ENCODE data around the gene JAG2. TPM values are rescaled to one million over a fixed set of nuclear protein-coding genes. Genes with fewer than 3 reads are reported as not detected.

Gene JAG2
- total RNA-seq, 1 experiment from 2014 or later: 17.9 TPM

DNA sequence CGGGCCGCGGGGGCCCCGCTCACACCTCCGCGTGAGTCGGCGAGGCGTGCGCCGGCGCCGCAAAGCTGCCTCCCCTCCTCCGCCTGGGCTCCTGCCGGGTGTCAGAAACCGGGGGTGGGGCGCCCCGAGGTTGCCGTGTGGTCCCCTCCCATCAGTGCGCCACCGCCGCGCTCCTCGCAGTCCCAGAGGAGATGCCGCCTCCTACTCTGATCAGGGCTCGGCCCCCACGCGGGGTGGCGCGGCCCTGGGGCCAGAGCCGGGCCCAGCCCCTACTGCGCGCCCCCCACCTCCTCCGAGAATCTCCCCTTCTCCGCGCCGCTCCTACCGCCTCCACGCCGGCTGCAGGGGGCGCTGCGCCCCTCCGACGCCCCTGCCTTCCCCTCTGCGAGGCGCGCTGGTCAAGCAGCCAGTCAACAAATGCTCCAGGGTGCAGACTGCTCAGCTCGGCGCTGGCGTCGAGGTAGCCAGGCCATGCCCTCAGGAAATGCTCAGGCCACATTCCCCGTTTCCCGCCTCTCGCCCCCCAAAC lies 467 bp upstream of the JAG2 start:
- H3K4me3 ChIP-seq (ENCODE audit: insufficient read depth, low read depth, low read length): peak overlapping the region; percentile 49
- peak; percentile 94 for DNase-seq
- peaks cover 5% of the 10 kb centered on the region for H3K27me3 ChIP-seq (ENCODE audit: control insufficient read depth, insufficient read depth, low read length)
- no peaks in the 10 kb centered on the region for H3K36me3 ChIP-seq (replicated peaks; ENCODE audit: control insufficient read depth, insufficient read depth, low read length)

DNA sequence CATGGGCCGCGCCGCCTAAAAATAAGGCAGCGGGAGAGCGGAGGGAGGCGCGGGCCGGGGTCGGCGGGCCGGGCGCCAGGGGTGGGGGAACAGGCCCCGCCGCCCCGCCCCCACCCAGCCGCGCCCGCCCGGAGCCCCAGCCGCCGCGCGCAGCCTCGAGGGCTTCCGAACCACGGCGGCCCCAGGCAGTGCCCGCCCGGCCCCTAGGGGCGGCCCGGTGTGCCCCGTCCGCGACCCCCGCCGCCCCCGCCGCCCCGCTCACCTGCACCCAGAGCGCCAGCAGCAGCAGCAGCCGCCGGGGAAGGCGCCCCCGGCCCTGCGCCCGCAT lies 519 bp downstream of the JAG2 start:
- peaks cover 5% of the 10 kb centered on the region for H3K27me3 ChIP-seq (ENCODE audit: control insufficient read depth, insufficient read depth, low read length)
- no peaks in the 10 kb centered on the region for H3K36me3 ChIP-seq (replicated peaks; ENCODE audit: control insufficient read depth, insufficient read depth, low read length)
- H3K4me3 ChIP-seq (ENCODE audit: insufficient read depth, low read depth, low read length): peak overlapping the region; percentile 54
- DNase-seq: peak; percentile 89

DNA sequence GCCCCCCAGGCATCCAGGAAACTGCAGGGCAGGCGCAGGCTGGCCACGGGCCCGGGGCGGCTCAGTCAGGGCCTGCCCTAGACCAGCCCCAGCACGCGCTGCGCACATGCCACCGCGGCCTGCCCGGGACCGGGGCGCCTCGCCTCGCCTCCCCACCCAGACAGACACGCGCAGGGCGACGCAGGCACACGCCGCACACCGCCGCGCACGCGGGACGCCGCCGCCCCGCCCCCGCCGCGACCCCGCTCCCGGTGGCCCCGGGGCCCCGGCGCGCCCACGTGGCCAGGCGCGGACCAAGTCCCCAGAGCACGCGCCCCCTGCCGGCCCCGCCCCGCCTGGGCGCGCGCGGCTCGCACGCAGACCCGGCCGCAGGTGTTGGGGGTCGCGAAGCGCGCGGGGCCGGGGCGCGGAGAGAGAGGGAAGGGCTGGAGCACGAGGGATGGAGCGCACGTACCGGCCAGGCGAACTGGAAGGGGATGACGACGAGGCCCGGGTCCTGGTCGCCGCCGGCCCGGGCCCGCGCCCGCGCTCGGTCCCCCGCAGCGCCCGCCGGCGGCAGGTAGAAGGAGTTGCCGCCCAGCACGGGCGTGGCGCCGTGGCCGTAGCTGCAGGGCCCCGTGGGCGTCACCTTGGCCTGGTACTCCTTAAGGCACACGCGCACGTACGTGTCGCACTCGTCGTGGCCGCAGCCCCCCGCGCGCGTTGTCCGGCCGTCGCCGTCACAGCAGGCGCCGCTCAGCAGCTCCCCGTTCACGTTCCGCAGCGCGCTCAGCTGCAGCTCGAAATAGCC lies 1.1 kb downstream of the JAG2 start:
- Histone ChIP-seq H3K4me3 (ENCODE audit: insufficient read depth, low read depth, low read length) (peak overlapping the region; percentile 54), H3K27me3 (ENCODE audit: control insufficient read depth, insufficient read depth, low read length) (peaks cover 5% of the 10 kb centered on the region), H3K36me3 (replicated peaks; ENCODE audit: control insufficient read depth, insufficient read depth, low read length) (no peaks in the 10 kb centered on the region)
- peak; percentile 93 for DNase-seq

DNA sequence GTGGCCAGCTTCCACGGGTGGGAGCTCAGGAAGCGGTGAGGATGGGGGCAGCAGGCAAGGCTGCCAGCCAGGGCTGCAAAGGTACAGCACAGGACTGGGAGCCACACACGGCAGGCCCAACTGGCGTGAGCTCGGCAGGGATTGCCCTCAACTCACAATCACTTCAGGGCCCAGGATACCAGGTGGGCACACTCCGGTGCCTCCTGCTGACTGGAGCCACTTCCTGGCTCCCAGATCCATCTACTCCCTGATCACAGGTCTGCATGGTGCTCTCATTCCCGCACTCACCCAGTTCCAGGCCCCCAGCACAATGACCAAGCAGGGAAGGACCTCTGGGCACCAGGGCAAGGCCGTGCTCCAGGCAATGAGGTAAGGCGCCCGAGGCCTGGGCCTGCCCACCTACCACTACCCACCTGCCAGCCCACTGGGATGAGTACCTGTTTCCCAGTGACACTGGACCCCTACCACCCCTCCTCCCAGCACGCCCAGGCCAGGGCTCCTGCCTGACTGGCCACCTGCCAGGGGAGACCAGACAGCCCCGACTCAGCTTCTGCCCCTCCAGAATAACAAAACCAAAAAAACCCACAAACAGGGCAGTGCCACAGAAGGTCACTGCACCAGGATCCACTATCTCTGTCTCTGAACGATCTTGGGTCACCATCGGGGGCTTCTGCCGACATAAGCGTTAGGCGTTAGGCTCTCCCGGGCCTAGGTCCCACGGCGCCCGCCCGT lies 1.8 kb downstream of the JAG2 start:
- no peaks in the 10 kb centered on the region for H3K36me3 ChIP-seq (replicated peaks; ENCODE audit: control insufficient read depth, insufficient read depth, low read length)
- peaks cover 5% of the 10 kb centered on the region for H3K27me3 ChIP-seq (ENCODE audit: control insufficient read depth, insufficient read depth, low read length)
- no peak for DNase-seq
- H3K4me3 ChIP-seq (ENCODE audit: insufficient read depth, low read depth, low read length): no peak overlapping the region

DNA sequence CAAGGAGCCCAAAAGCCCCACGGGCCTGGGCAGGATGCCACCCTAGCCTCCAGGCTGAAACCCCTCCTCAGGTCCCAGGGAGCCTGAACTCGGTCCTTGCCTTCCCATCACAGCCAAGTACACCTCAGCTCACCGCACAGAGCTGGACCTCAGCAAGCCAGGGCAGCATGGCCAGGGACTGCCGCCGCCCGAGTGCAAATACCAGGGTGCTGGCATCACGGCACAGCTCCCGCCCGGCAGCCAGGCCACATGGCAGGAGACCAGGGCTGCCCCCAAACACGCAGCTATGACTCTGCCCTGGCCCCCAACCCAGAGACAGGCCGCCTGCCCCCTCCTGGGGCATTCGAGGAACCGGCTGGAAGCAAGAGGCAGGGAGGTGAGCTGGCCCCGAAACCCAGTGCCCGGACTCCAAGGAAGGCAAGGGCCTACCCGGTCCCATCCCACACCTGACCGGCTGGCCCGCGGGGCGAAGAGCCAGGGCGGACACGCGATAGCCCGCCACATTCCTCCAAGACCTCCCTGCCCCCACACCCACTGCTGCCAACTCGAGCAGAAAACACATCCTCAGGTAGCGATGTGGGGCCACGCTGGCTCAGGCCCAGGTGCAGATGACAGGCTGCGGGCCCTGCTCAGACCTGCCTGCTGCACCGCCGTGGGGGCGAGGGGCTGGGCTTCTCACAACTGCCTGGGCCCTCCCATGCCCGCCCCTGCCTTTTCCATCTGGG lies 2.7 kb downstream of the JAG2 start:
- Histone ChIP-seq H3K27me3 (ENCODE audit: control insufficient read depth, insufficient read depth, low read length) (peaks cover 5% of the 10 kb centered on the region), H3K4me3 (ENCODE audit: insufficient read depth, low read depth, low read length) (no peak overlapping the region), H3K36me3 (replicated peaks; ENCODE audit: control insufficient read depth, insufficient read depth, low read length) (no peaks in the 10 kb centered on the region)
- DNase-seq: no peak

DNA sequence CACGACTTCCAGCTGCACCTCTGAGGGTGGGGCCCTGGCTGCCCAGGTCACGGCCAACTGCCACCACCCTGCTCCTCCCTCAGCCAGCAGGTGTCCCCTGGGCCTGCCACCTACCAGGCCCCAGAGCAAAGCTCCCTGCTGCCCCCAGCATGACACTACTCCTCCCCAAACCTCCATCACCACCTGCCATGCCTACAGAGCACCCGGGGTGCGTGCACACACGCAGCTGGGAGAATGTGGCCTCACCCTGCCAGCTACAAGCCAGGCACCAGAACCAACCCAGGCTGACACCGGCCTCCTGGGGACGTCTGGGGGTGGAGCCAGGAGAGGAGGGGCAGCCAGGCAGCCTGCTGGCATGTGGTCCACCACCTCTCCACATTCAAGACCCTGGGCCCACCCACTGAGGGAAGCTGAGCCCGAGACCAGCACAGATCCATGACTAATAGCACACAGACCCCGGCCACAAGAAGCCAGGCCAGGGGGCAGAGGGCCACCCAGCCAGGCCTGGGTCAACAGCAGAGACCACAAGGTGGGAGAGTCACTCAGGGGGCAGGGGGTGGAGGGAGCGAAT lies 3.4 kb downstream of the JAG2 start:
- Histone ChIP-seq H3K27me3 (ENCODE audit: control insufficient read depth, insufficient read depth, low read length) (peaks cover 5% of the 10 kb centered on the region), H3K36me3 (replicated peaks; ENCODE audit: control insufficient read depth, insufficient read depth, low read length) (no peaks in the 10 kb centered on the region), H3K4me3 (ENCODE audit: insufficient read depth, low read depth, low read length) (no peak overlapping the region)
- no peak for DNase-seq

DNA sequence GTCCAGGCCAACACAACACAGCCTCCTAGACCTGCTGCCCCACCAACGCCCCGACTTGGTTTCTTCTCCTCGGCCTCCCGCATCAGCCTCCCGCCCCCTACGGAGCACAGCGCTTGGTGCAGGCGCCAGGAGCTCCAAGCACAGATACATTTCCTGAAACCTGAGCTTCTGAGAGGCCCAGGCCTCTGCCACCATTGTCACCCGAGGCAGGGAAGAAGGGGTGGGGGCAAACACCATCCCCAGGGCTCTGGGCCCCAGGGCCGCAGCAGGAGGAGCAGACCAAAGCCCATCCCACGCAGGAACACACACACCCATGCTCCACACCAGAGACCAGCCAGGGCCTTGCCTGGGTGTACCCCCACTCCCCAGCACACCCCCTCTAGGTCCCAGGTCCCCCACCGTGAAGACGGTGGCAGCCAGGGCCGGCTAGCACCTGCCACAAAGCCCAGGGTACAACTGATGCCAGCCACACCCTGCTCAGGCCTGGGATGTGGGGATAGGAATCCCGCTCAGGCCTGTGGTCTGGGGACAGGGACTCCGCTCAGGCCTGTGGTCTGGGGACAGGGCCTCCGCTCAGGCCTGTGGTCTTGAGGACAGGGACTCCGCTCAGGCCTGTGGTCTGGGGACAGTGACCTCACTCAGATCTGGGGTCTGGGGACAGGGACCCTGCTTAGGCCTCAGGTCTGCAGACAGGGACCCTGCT lies 5.4 kb downstream of the JAG2 start:
- H3K27me3 ChIP-seq (ENCODE audit: control insufficient read depth, insufficient read depth, low read length): peaks cover 5% of the 10 kb centered on the region
- no peak for DNase-seq
- H3K36me3 ChIP-seq (replicated peaks; ENCODE audit: control insufficient read depth, insufficient read depth, low read length): no peaks in the 10 kb centered on the region
- no peak overlapping the region for H3K4me3 ChIP-seq (ENCODE audit: insufficient read depth, low read depth, low read length)

DNA sequence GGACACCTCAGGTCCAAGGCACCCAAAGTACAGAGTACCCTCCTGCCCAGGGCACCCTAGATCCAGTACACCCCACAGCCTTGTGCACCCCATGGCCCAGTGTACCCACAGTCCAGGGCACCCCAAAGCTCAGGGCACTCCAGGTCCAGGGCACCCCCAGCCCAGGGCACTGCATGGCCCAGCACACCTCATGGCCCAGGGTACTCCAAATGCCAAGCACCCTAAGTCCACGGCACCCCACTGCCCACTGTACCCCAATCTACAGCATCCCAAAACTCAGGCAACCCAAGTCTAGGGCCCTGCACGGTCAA lies 6.0 kb downstream of the JAG2 start:
- H3K27me3 ChIP-seq (ENCODE audit: control insufficient read depth, insufficient read depth, low read length): peaks cover 2% of the 10 kb centered on the region
- H3K4me3 ChIP-seq (ENCODE audit: insufficient read depth, low read depth, low read length): no peak overlapping the region
- no peaks in the 10 kb centered on the region for H3K36me3 ChIP-seq (replicated peaks; ENCODE audit: control insufficient read depth, insufficient read depth, low read length)
- DNase-seq: no peak

DNA sequence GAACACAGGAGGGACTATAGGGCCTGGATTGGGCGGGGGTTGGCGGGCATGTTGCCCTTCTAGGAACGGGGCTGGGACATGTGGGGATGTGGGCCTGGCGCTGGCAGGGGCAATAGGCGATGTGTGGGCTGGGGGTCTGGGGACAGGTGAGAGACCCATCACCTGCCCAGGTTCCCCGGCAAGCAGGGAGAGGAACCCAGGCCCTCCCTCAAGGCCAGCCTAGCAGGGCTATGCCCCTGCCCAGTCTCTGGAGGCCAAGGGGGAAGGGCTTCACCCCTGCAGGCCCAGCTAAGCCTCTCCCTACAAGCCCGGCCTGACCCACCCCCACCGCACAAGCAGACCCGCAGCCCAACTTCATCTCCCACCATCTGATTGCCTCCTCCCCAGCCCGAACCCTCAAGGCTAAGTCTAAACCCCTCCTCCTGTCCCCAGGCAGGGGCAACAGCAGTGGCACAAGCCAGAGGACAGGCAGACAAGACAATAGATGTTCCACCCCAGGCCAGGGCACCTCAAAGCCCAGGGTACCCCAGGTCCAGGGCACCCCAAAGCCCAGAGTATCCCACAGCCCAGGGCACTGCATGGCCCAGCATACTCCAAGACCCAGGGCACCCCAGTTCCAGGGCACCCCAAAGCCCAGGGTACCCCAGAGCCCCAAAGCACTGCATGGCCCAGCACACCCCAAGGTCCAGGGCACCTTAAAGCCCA lies 6.5 kb downstream of the JAG2 start:
- H3K4me3 ChIP-seq (ENCODE audit: insufficient read depth, low read depth, low read length): no peak overlapping the region
- H3K36me3 ChIP-seq (replicated peaks; ENCODE audit: control insufficient read depth, insufficient read depth, low read length): no peaks in the 10 kb centered on the region
- DNase-seq: no peak
- H3K27me3 ChIP-seq (ENCODE audit: control insufficient read depth, insufficient read depth, low read length): no peaks in the 10 kb centered on the region

DNA sequence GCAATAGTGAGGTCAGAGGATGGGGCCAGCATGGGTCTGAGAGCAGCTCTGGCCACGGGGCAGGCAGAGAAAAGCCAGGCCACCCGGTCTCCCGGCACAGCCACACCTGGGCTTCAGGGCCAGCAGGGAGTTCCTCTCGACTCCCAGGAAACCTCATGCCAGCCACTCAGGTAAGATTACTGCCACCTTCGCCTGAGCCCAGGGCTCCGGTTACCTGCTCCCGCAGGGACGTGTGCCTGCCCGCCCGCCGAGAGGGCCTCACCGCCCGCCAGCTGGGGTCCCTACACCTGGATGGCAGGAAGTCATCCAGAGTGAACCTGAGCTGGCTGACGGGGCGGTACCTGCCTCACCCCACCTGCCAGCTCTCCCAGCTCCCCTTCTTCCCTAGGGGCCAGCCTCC lies 7.3 kb downstream of the JAG2 start:
- Histone ChIP-seq H3K4me3 (ENCODE audit: insufficient read depth, low read depth, low read length) (no peak overlapping the region), H3K36me3 (replicated peaks; ENCODE audit: control insufficient read depth, insufficient read depth, low read length) (no peaks in the 10 kb centered on the region), H3K27me3 (ENCODE audit: control insufficient read depth, insufficient read depth, low read length) (no peaks in the 10 kb centered on the region)
- no peak for DNase-seq

DNA sequence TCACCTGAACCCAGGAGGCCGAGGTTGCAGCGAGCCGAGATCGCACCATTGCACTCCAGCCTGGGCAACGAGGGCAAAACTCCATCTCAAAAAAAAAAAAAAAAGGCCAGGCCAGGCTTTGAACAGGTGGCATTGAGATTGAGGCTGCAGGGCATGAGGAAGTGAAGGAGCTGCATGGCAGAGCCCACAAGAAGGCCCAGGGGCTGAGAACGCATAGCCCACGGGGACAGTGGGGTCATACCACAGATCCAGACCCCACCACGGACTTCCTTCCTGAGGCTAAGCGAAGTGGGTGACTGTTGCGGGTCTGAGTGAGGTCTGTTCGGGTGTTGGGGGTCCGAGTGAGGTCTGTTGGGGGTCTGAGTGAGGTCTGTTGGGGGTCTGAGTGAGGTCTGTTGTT lies 7.8 kb downstream of the JAG2 start:
- no peak overlapping the region for H3K4me3 ChIP-seq (ENCODE audit: insufficient read depth, low read depth, low read length)
- no peak for DNase-seq
- no peaks in the 10 kb centered on the region for H3K27me3 ChIP-seq (ENCODE audit: control insufficient read depth, insufficient read depth, low read length)
- no peaks in the 10 kb centered on the region for H3K36me3 ChIP-seq (replicated peaks; ENCODE audit: control insufficient read depth, insufficient read depth, low read length)

DNA sequence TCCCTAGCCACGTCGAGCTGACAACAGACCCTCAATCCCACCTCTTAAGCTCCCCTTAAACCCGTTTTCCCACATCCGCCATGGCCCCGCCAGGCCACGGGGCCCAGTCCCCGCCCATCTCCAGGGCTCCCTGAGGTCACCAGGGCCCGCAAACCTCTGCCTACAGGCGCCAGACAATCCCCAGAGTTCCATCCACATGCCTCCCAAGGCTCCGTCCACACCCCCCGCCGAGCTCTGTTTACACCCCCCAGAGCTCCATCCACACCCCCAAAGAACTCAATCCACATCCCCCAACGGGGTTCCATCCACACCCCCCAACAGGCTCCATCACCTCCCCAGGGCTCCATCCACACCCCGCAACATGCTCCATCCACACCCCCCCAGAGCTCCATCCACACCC lies 9.2 kb downstream of the JAG2 start:
- no peak for DNase-seq
- no peak overlapping the region for H3K4me3 ChIP-seq (ENCODE audit: insufficient read depth, low read depth, low read length)
- no peaks in the 10 kb centered on the region for H3K27me3 ChIP-seq (ENCODE audit: control insufficient read depth, insufficient read depth, low read length)
- H3K36me3 ChIP-seq (replicated peaks; ENCODE audit: control insufficient read depth, insufficient read depth, low read length): no peaks in the 10 kb centered on the region

DNA sequence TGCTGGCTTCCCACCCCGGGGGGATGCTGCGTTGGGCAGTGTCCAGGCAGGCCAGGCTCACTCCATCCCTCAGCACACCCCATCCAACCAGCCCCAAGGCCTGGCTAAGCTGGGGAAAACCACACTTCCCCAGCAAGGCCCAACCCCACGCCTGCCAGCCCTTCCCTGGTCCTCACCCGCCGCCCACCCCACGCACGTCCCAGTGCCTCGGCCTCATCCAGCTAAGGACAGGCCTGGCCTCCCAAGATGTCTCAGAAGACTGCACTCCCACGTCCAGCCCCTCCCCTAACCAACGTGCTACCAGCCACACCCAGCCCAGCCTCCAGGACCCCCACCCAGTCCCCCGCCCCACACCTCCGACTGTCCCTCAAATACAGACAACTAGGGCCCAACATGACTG lies 9.8 kb downstream of the JAG2 start:
- no peak overlapping the region for H3K4me3 ChIP-seq (ENCODE audit: insufficient read depth, low read depth, low read length)
- DNase-seq: no peak
- H3K36me3 ChIP-seq (replicated peaks; ENCODE audit: control insufficient read depth, insufficient read depth, low read length): no peaks in the 10 kb centered on the region
- no peaks in the 10 kb centered on the region for H3K27me3 ChIP-seq (ENCODE audit: control insufficient read depth, insufficient read depth, low read length)

DNA sequence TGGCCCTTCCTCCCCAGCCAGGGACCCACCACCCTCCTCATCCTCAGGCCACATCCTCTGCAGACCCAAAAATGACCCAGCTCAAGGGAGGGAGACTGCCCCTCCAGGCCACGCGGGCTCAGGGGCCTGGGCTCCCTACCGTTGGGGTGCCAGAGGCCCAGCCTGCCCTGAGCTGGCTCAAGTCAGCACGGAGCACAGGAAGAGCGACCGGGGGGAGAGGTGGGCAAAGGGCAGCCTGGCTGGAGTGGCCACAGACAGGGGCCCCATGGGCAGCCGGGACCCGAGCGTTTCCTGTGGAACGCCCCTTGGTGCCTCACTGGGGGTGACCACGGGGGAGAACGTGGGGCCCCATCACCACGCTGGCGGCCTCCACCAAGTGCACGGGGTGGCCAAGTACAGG lies 10.7 kb downstream of the JAG2 start:
- no peak for DNase-seq
- H3K36me3 ChIP-seq (replicated peaks; ENCODE audit: control insufficient read depth, insufficient read depth, low read length): no peaks in the 10 kb centered on the region
- H3K4me3 ChIP-seq (ENCODE audit: insufficient read depth, low read depth, low read length): no peak overlapping the region
- H3K27me3 ChIP-seq (ENCODE audit: control insufficient read depth, insufficient read depth, low read length): no peaks in the 10 kb centered on the region
